Lung (tissue), 12 donors: Measurements from ENCODE around the gene GAB3. TPM values are rescaled to one million over a fixed set of nuclear protein-coding genes. Genes with fewer than 3 reads are reported as not detected.

ENCODE experiments used
- ATAC-seq: fragments of 200-7000 bp; cut with Tn5 transposase; one replicate; pipeline ENCODE4 v1.9.1; 2020; ENCODE audit warnings: moderate number of reproducible peaks; ENCODE audit not compliant: insufficient read depth, low FRiP score
- DNase-seq, 3 donors: peaks; one replicate each; pipeline ENCODE4 v3.0.0-alpha.2; 2013 to 2017
- H3K27ac ChIP-seq, 2 donors: one replicate each; pipeline ENCODE4 v1.5.1; 2013; ENCODE audit warnings: mild to moderate bottlenecking in 2 of 2, moderate library complexity in 2 of 2, control low read depth in 1 of 2, inconsistent platforms in 1 of 2, low read depth in 1 of 2, low read length in 1 of 2
- H3K27me3 ChIP-seq, 3 donors: one replicate each; pipeline ENCODE4 v1.5.1; 2013; ENCODE audit warnings: low read length in 2 of 3; ENCODE audit not compliant: control insufficient read depth in 3 of 3, insufficient read depth in 3 of 3
- H3K36me3 ChIP-seq, 4 donors: one replicate each; pipeline ENCODE4 v1.5.1; 2013; ENCODE audit warnings: low read length in 4 of 4, mild to moderate bottlenecking in 1 of 4, moderate library complexity in 1 of 4; ENCODE audit not compliant: control insufficient read depth in 4 of 4, insufficient read depth in 4 of 4
- H3K4me1 ChIP-seq, 5 donors: one replicate each; pipeline ENCODE4 v1.5.1; 2013; ENCODE audit warnings: low read length in 5 of 5, mild to moderate bottlenecking in 2 of 5, moderate library complexity in 1 of 5; ENCODE audit not compliant: control insufficient read depth in 5 of 5, insufficient read depth in 5 of 5
- H3K4me3 ChIP-seq: one replicate; pipeline ENCODE4 v1.5.1; 2013; ENCODE audit warnings: mild to moderate bottlenecking, control low read depth, moderate library complexity
- H3K9ac ChIP-seq, 2 donors: one replicate each; pipeline ENCODE4 v1.5.1; 2013; ENCODE audit warnings: low read length in 2 of 2, control low read depth in 1 of 2; ENCODE audit not compliant: insufficient read depth in 1 of 2
- H3K9me3 ChIP-seq, 4 donors: one replicate each; pipeline ENCODE4 v1.5.1; 2013; ENCODE audit warnings: low read length in 3 of 4, mild to moderate bottlenecking in 1 of 4, moderate library complexity in 1 of 4; ENCODE audit not compliant: control insufficient read depth in 4 of 4, insufficient read depth in 3 of 4
- CTCF ChIP-seq: IDR thresholded peaks from 2 replicates; pipeline ENCODE4 v1.5.1; 2012; ENCODE audit warnings: mild to moderate bottlenecking; ENCODE audit errors: control extremely low read depth, extremely low read depth
- WGBS, 2 donors: extraction: QIAGEN DNeasy Blood & Tissue Kit; methylation state at CpG; one replicate each; pipeline ENCODE4 v1.1.7; 2013; 5-methylcytosine and 5-hydroxymethylcytosine counted together
- polyA plus RNA-seq, 2 donors: library from polyadenylated mRNA; stranded (reverse); fragments of 200-250 nt; gene quantifications; one replicate each; pipeline ENCODE4 v1.2.1, GENCODE V29; 2013
- total RNA-seq, 2 donors: library from RNA; depleted of rRNA in 1 of 2; stranded (reverse); fragments of >200 nt in 1 of 2; gene quantifications; one replicate each; pipeline ENCODE4 v1.2.1, GENCODE V29; 2014 to 2021
- donor health status: control.
- donor health status: control.
- donor health status: Bipolar disorder and iron deficiency.
- donor health status: healthy.
- donor health status: DM: yes; HTN: yes; CAD: no.

GAB3 gene
- total and polyA plus RNA-seq, 4 donors = 4.4 to 12.8 (median 10.2) TPM

GRCh38 chrX:154795016-154795415, 44.1 kb upstream of the GAB3 start:
- Histone ChIP-seq H3K9me3 (no peaks in the 10 kb centered on the region), H3K4me1 (peaks cover under 1 to 9% (median 4%) of the 10 kb centered on the region in 5 donors), H3K27ac (peak overlapping the region in 1 of 2 donors; percentile 4), H3K36me3 (peaks cover 0 to 3% (median 0%) of the 10 kb centered on the region in 4 donors), H3K27me3 (no peaks in the 10 kb centered on the region), H3K9ac (no peak overlapping the region), H3K4me3 (no peak overlapping the region)
- ATAC-seq (no peak), DNase-seq (no peak)
- WGBS, 2 donors = 47 to 59% methylated on average over 2 of the region's 2 CpGs
- no peak for TF ChIP-seq CTCF

- no peak for TF ChIP-seq CTCF
- DNase-seq (no peak), ATAC-seq (no peak)
- no peaks in the 10 kb centered on the region for H3K27me3 ChIP-seq
- no peaks in the 10 kb centered on the region for H3K4me1 ChIP-seq
- H3K4me3 ChIP-seq = no peak overlapping the region
- peaks cover 0 to 3% (median 0%) of the 10 kb centered on the region in 4 donors for H3K36me3 ChIP-seq
- no peak overlapping the region for H3K27ac ChIP-seq
- no peaks in the 10 kb centered on the region for H3K9me3 ChIP-seq
- 76 to 80% methylated on average over 7 of the region's 7 CpGs for WGBS, 2 donors
- H3K9ac ChIP-seq = no peak overlapping the region
Observed at GRCh38 chrX:154793084-154793795, 42.4 kb upstream of the GAB3 start.

- Histone ChIP-seq H3K27me3 (no peaks in the 10 kb centered on the region), H3K9ac (no peak overlapping the region), H3K4me3 (no peak overlapping the region), H3K27ac (no peak overlapping the region), H3K36me3 (peaks cover 0 to 3% (median 0%) of the 10 kb centered on the region in 4 donors), H3K4me1 (no peaks in the 10 kb centered on the region), H3K9me3 (no peaks in the 10 kb centered on the region)
- TF ChIP-seq CTCF = no peak
- WGBS, 2 donors = 89 to 99% methylated on average over 8 of the region's 8 CpGs
- ATAC-seq = no peak
- no peak for DNase-seq
Observed at GRCh38 chrX:154791939-154792338, 41.1 kb upstream of the GAB3 start.
